HG02642 (cell line): Measurements from ENCODE around the gene PERP.
"Not testable (repeated sequence)": the region's sequence is repeated elsewhere in the genome, so short reads cannot be mapped to it uniquely, and the experiment has no call there.

Experiments
- ATAC-seq: cut with Tn5 transposase; IDR thresholded peaks from one replicate; pipeline ENCODE4 v1.9.1; 2021; ENCODE audit warnings: mild to moderate bottlenecking; ENCODE audit not compliant: unreplicated experiment, poor library complexity

The PERP gene

GRCh38 chr6:138105880-138106664, 1.1 kb downstream of the PERP start:
- ATAC-seq = no peak

- no peak for ATAC-seq
These were observed 1.8 kb downstream of the PERP start for GRCh38 chr6:138105446-138105845.

DNA sequence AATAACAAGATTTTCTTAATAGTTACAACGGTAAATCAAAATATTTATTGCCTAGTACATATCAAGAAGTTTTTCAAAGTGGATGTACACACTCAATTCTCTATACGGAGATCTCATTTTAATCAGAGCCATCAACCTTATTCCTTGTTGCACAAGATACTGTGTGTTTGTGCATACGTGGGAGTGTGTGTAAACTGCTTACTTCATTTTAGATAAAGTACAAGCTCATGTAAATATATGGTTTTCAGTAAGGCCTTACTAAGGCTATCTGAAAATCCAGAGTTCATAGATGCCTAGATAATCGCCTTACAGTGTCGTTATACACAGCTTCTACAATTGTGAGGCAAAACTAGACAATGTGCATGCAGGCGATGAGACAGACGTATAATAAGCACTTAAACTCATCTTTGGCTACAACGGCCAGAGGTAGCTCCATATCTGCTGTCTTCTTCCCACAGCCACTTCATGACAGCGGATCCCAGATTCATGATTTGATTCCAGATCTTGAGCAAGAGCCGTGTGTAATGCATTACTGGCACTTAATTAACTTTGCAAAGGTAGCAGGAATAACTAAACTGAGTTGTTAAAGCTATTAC, 2.5 kb downstream of the PERP start:
- no peak for ATAC-seq

- no peak for ATAC-seq
These were observed 3.3 kb downstream of the PERP start for GRCh38 chr6:138103871-138104270.

DNA sequence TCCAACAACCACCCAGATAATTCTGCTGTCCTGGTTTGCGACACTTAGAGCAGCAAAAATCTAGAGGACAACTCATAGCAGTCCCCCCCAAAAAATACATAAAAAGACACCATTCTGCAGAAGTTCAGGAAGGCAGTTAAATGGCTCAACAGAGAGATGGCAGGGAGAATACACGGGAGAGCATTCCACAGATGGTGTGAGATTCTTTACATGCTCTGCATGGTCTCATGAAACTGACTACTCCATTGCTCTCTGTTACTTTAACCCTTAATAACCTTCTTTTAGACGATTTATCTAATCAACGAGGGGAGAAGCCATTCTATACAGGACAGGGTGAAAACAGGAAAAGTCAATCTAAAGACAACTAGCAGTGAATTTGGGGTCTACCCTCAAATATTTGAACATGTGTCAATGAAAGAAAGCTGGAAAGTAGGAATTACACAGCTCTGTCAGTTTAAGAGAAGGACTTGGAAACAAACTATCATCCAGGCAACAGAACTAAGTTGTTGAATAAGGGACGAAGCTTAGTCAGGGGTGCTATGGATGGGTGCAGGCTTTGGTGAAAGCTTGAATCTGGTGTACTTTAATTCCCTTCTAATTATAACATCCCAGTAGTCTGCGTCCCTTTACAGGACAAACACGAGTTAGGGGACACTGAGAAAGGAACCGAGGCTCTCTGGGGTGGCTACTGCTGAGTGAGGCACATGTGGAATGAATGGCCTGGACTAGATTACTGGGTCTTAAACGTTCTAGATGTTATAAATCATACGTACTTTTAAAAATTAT, 5.1 kb downstream of the PERP start:
- no peak for ATAC-seq

- no peak for ATAC-seq
These were observed 7.4 kb downstream of the PERP start for GRCh38 chr6:138099832-138100231.

DNA sequence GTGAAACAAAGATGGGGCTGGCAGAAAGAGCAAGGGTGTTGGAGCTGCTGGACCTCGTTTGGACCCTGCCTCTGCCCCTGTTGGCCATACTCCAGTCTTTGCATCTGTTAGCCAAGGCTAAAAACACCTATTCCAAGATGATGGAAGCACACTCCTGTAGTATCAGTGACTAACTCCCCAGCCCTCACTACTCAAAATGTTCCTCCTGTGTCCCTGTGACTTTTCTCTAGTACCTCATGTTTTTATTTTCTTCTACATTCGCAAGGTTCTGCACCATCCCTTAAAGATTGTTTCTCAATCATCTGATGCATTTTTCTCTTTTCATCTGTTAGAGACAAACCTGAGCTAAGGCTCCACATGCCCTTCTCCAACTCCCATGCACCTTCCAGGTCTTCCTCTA, 8.9 kb downstream of the PERP start:
- no peak for ATAC-seq

- ATAC-seq = no peak
These were observed 13.0 kb downstream of the PERP start for GRCh38 chr6:138094260-138094659.

- no peak for ATAC-seq
These were observed 13.6 kb downstream of the PERP start for GRCh38 chr6:138093632-138094031.

DNA sequence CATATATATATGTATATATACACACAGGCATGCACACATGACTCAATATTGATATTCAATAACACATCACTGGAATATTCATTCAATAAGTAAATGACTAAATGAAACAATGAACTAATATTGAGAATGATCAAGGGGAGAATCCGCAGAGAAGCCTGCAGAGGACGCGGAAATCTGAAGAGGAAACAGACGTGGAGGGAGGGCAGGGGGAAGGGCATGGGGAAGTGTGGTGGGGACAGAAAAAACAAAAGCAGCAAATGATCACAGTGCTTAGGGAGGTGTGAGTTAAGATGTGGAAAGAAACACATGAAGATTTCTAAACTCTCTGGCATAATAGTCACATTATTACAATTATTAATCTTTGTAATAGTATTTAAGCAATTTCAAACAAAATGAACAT, 14.5 kb downstream of the PERP start:
- ATAC-seq = no peak

- no peak for ATAC-seq
These were observed 17.9 kb downstream of the PERP start for GRCh38 chr6:138089325-138089724.

DNA sequence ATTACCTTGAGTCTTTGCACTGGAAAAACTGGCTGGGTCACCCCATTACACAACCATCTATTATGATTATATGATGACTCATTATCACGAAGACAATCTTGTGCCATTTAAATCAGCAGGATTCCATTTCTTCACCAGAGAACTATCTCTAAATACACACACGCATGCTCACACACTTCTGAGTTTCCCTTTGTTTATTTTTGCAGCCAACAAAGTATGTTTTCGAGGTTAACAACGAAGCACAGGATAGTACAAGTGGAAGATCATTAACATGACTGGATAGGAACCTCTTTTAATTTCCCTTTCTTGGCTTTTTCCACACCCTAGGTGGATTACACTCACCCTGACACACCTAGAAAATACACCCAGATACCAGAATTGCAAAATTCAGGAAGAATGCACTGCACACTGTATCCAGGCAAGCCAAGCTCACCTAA, 18.9 kb downstream of the PERP start:
- no peak for ATAC-seq

- ATAC-seq = no peak
These were observed 19.5 kb downstream of the PERP start for GRCh38 chr6:138087593-138088325.

GRCh38 chr6:138086573-138087196, 20.5 kb downstream of the PERP start:
- ATAC-seq = no peak

DNA sequence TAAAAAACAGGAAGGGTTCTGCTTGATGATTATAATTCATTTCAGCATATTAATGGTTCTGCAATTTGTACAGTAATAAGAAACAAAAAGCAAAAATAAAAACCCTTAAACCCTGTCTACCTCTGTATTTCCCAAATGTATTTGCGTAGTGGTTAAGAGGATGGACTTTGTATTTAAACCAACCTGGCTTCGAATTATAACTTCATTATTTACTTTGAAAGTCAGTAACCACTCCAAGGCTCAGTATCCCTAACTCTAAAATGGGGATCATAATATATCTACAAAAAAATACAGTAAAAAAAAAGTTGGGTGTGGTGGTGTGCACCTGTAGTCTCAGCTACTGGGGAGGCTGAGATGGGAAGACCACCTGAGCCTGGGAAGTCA, 21.4 kb downstream of the PERP start:
- no peak for ATAC-seq

DNA sequence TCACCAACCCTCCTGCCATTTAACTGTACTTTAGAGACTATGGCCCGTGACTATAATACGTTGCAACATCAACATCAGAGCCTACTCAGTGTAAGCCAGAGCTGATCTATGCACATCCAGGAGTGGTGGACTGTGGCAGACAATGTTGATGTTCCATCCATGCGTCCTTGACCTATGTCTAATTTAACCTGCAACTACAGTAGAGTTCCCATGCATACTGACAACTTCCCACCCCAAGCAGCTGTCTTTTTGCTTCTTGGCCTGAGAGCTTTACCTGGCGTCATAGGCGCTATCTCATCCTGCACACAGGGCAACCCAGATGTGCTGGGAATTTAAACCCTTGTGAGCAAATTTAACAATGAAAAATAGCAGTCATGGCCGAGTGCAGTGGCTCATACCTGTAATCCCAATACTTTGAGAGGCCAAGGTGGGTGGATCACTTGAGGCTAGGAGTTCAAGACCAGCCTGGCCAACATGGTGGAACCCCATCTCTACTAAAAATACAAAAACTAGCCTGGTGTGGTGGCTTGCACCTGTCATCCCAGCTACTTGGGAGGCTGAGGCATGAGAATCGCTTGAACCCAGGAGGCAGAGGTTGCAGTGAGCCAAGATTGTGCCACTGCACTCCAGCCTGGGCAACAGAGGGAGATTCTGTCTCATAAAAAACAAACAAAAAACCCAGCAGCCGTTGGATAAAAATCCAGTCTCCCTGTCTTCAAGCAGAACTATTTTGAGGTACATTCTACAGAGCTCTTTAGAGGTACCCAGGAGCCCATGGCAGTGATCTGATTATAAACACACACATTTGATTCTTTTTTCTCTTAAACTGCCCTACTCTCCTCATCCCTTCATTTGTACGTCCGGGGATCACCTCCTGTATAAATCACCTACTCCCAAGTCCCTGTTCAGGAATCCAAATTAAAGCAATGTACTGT, 22.0 kb downstream of the PERP start:
- ATAC-seq = no peak

GRCh38 chr6:138082232-138082631, 25.0 kb downstream of the PERP start:
- ATAC-seq = no peak

DNA sequence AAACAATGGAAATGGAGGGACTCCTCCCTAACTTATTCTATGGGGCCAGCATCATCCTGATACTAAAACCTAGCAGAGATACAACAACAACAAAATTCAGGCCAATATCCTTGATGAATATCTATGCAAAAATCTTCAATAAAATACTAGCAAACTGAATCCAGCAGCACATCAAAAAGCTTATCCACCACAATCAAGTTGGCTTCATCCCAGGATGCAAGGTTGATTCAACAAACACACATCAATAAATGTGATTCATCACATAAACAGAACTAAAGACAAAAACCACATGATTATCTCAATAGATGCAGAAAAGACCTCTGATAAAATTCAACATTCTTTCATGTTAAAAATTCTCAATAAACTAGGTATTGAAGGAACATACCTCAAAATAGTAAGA, 27.7 kb downstream of the PERP start:
- not testable (repeated sequence) for ATAC-seq

GRCh38 chr6:138078491-138078890, 28.7 kb downstream of the PERP start:
- no peak for ATAC-seq
